G401 (cell line): ENCODE results near the gene MICOS13. TPM values are rescaled to one million over a fixed set of nuclear protein-coding genes. Genes with fewer than 3 reads are reported as not detected.

Experiments used
- DNase-seq: peaks from one replicate; pipeline ENCODE4 v3.0.0-alpha.2; 2015; ENCODE audit warnings: low spot score
- in situ Hi-C: cut with HindIII; loops from 2 replicates; pipeline ENCODE4 v1.10.0; 2016; ENCODE audit warnings: low sequenced_read_pairs, mixed read lengths
- total RNA-seq: library from RNA; depleted of rRNA; stranded (reverse); fragments of >200 nt; shearing (Covaris generic); gene quantifications from 2 replicates; pipeline ENCODE4 v1.2.3, GENCODE V29; 2014; rRNA removed

Gene MICOS13
- total RNA-seq, 1 experiment from 2014 or later: 36.5 TPM

DNA sequence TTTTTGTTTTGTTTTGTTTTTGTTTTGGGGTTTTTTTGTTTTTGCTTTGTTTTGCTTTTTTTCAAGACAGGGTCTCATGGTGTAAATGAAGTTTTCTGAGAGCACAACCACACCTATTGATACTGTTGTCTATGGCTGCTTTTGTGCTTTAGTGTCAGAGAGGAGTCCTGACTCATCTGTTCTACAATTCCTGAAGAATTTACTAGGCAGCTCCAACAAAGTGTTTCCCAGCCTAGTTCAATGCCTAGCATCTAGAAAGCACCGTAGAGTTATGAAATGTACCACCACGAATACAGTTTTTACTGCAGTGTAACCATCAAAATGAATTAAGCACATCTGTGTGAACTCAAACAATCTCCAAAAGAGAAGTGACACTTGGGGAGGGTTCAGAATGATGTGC lies 36.3 kb downstream of the MICOS13 start:
- no peak for DNase-seq
- in situ Hi-C loops: no loop called here

DNA sequence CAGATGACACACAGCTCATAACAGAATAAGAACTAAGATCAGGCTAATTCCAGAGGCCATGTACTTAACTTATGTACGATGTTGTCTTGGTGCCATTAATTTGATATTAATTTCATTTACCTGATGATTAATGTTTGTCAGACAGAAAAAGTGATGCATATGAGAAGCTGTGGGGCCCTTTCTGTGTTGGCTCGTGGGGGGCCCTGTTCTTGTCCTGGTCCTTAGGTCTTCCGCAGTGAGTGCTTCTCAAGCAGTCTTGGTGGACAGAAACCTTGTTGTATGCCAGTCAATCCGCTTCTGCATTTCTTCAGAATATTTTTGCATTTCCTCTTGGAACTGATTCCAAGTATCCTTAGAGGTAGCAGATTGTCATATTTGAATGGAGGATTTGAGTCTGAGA lies 37.3 kb downstream of the MICOS13 start:
- DNase-seq: no peak
- in situ Hi-C loops: no loop called here

DNA sequence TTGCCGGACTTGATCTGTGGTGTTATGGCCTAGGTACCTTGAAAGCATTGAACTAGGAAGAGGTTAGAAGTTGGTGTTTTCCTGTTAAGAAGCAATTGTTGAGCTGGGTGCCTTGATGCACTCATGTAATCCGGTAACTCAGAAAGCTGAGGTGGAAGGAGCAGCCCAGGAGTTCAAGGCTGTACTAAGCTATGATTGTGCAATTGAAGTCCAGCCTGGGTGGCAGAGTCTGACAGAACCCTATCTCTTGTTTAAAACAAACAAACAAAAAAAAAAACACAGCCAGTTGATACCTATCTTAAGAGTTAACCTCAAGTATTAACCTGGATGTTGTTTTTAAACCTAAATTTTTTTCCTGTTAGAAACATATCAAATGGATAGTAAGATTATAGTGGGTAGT lies 38.1 kb downstream of the MICOS13 start:
- in situ Hi-C loops: no loop called here
- DNase-seq: no peak

DNA sequence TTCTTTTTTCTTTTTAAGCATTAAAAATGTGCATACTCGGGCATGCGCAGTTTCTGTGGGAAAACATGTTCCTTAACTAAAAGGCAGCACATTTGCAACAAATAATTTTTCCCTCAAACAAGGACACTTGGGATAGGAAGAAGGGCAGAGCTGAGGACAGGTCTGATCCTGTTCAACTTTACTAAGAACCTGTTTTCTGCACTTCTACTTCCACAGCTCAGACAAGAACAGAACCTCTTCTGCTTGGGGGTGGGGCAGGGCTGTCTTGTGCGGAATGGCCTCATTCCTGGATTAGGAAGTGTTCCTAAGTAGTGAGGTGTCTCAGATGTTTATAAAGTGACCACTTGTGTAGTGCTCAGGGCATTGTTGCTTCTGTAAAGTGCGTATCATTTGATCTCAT lies 39.1 kb downstream of the MICOS13 start:
- in situ Hi-C loops: no loop called here

DNA sequence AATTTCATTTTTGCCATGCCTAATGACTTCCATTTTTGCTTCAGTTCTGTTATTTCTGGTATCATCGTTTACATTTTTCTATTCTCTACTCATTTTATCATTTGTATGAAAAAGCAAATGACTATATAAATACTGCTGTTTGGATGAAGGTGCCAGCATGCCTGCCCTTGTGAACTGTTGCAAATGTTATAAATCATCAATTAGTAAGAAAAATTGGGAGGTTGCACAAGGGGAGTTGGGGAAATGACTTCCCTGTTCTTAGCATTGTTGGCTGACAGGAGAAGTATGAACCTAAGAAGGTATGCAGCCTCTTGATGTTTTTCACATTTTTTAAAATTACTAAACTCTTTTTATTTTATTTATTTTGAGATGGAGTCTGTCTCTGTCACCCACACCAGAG lies 42.3 kb downstream of the MICOS13 start:
- in situ Hi-C loops: no loop called here
- no peak for DNase-seq

More for the DNA sequence above, 39.1 kb downstream of the MICOS13 start:
- no peak for DNase-seq

DNA sequence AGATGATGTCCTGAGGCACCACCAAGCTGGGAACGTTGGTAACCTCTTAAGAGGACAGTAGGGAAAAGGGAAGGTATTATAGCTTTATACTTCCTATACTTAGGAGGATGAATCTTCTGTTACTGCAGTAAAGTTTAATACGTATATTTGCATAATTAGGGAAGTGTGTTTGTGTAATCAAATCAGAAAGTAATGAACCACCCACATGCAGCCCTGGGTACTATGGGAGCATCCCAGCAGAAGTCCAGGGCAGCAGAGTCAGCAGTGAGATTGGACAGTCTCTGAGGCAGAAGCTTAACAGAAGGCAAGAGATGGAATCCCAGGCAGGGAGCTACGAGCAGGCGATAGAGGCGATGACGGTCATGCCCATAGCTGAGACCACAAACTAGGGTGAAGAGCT lies 44.9 kb downstream of the MICOS13 start:
- in situ Hi-C loops: no loop called here
- peak; percentile 12 for DNase-seq

DNA sequence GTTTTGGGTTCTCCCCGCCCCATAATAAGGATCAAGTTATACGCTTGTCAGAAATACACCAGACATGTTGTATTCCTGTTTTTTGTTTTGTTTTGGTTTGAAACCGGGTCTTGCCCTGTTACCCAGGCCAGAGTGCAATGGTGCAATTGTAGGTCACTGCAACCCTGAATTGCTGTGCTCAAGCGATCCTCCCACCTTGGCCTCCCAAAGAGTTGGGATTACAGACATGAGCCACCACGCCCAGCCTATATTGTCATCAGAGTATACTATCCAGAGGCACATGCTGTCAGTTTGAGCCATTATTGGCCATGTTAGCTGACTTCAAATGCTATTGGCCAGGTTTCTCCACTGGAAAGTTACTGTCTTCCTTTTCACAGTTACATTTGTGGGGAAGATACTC lies 47.7 kb downstream of the MICOS13 start:
- in situ Hi-C loops: no loop called here
- DNase-seq: no peak

DNA sequence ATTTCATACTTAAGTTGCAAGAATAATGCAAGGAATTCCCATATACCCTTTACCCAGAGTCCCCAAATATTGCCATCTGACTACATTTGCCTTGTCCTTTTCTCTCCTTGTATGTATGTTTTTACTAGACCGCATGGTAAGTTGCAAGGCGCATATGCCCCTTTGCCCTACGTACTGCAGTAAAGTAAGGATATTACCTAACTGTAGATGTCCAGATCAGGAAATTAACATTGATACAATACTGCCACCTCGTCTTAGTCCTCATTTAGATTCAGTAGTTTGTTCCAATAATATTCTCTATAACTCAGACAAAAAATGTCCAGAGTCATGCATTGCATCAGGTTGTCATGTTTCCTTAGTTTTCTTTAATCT lies 48.1 kb downstream of the MICOS13 start:
- in situ Hi-C loops: no loop called here
- no peak for DNase-seq

DNA sequence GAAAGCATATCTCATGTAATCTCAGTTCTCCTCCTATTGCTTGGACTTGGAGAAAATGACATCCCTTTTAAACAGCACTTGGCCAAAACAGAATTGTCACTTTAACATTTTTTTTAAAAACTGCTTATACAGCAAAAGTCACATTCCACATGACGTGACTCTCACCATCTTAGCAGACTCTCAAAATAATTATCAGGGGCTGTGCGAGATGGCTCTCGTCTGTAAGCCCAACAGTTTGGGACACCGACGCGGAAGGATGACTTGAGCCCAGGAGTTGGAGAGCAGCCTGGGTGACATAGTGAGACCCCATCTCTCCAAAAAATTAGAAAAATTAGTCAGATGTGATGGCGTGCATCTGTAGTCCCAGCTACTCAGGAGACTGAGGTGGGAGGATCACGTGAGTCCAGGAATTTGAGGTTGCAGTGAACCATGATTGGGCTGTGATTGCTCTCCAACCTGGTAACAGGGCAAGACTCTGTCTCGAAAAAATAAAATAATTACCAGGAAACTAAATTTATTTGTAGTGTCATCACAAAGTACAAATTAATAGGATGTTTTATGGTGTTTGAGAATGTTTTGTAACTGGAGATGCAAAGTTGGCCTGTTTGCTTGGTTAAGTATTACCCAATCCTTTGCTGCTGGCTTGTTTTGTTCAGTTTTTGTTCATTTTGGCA lies 48.6 kb downstream of the MICOS13 start:
- in situ Hi-C loops: no loop called here
- DNase-seq: no peak

DNA sequence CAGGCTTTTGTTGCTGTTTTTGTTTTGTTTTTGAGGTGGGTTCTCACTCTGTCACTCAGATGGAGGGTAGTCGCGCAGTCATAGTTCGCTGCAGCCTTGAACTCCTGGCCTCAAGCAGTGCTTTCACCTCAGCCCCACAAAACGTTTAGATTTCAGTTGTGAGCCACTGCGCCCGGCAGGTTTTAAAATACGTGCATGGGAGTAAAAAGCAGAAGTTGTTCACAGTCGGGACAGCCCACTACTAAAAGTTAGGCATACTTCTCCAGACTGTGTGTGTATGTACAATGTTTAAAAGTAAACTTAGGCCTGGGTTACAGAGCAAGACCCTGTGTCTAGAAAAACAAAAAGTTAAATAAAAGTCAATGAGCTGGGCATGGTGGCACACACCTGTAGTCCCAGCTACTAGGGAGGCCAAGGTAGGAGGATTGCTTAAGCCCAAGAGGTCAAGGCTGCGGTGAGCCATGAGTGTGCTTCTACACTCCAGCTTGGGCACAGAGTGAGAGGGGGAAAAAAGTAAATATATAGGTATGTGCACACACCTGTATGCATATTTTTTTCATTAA lies 51.3 kb downstream of the MICOS13 start:
- DNase-seq: no peak
- in situ Hi-C loops: no loop called here

DNA sequence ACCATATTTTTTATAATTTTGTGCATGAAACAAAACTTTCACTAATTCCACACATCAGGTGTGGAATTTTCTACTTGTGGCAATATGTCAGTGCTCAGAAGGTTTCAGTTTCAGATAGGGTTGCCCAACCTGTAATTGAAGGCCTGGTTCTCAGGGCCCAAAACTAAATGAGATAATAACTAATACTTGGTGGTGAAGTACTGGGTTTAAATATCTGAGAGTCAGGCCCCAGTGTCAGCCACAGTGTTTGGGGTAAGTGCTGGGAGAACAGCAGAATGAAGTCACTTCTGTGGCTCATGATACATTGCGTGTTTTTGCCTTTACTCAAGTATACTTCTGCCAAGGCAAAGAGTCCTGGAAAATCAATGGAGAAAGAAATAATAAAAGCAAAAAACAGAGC lies 51.9 kb downstream of the MICOS13 start:
- in situ Hi-C loops: no loop called here

More for the DNA sequence above, 51.9 kb downstream of the MICOS13 start:
- DNase-seq: no peak

Other genes with a start within 250 kb of the MICOS13 start
- not detected in 2 replicates for gene ZNRF4, start 225.1 kb downstream of the MICOS13 start, total RNA-seq
- not detected in 2 replicates for gene TINCR, start 112.6 kb downstream of the MICOS13 start, total RNA-seq
- 6.0 and 13.7 TPM in 2 replicates for gene SAFB2, start 57.7 kb downstream of the MICOS13 start, total RNA-seq
- gene SAFB, start 57.4 kb downstream of the MICOS13 start, total RNA-seq: 43.8 and 65.7 TPM in 2 replicates
- 15.1 and 18.8 TPM in 2 replicates for gene HSD11B1L, start 511 bp upstream of the MICOS13 start, total RNA-seq
- gene RPL36, start 9.8 kb upstream of the MICOS13 start, total RNA-seq: 758 and 1,281 TPM in 2 replicates
- gene LONP1, start 39.6 kb upstream of the MICOS13 start, total RNA-seq: 240 and 246 TPM in 2 replicates
- not detected in 2 replicates for gene CATSPERD, start 40.1 kb upstream of the MICOS13 start, total RNA-seq
- gene PRR22, start 104.2 kb upstream of the MICOS13 start, total RNA-seq: 0.43 and 2.6 TPM in 2 replicates
- 100 and 105 TPM in 2 replicates for gene DUS3L, start 110.6 kb upstream of the MICOS13 start, total RNA-seq
- gene NRTN, start 124.6 kb upstream of the MICOS13 start, total RNA-seq: 8.3 and 14.0 TPM in 2 replicates
- gene FUT6, start 159.2 kb upstream of the MICOS13 start, total RNA-seq: not detected in 2 replicates
- not detected in 2 replicates for gene FUT3, start 170.9 kb upstream of the MICOS13 start, total RNA-seq
- not detected in 2 replicates for gene FUT5, start 190.0 kb upstream of the MICOS13 start, total RNA-seq
- 430 and 662 TPM in 2 replicates for gene NDUFA11, start 223.3 kb upstream of the MICOS13 start, total RNA-seq
- gene VMAC, start 224.4 kb upstream of the MICOS13 start, total RNA-seq: 2.2 and 2.6 TPM in 2 replicates
- gene CAPS, start 233.7 kb upstream of the MICOS13 start, total RNA-seq: 0.31 and 5.8 TPM in 2 replicates